Liver (tissue), 9 donors: ENCODE data around the gene OSMR. TPM values are rescaled to one million over a fixed set of nuclear protein-coding genes. Genes with fewer than 3 reads are reported as not detected.

Source experiments
- DNase-seq: peaks from one replicate; pipeline ENCODE4 v3.0.0-alpha.2; 2017; ENCODE audit warnings: low spot score
- H3K27ac ChIP-seq, 2 donors: one replicate each; pipeline ENCODE4 v1.7.0; 2013; ENCODE audit warnings: inconsistent platforms in 2 of 2, low read length in 2 of 2, control low read depth in 1 of 2, low read depth in 1 of 2, mild to moderate bottlenecking in 1 of 2
- H3K27me3 ChIP-seq, 4 donors: one replicate each; pipeline versions ENCODE4 v1.6.1 to v1.7.0; 2013; ENCODE audit warnings: low read length in 3 of 4, inconsistent platforms in 1 of 4, mild to moderate bottlenecking in 1 of 4, moderate library complexity in 1 of 4; ENCODE audit not compliant: control insufficient read depth in 4 of 4, insufficient read depth in 4 of 4
- H3K36me3 ChIP-seq, 4 donors: one replicate each; pipeline versions ENCODE4 v1.6.1 to v1.7.0; 2013; ENCODE audit warnings: low read length in 3 of 4, mild to moderate bottlenecking in 3 of 4, low read depth in 1 of 4, moderate library complexity in 1 of 4; ENCODE audit not compliant: control insufficient read depth in 4 of 4, insufficient read depth in 3 of 4
- H3K4me1 ChIP-seq, 4 donors: one replicate each; pipeline versions ENCODE4 v1.6.1 to v1.7.0; 2013; ENCODE audit warnings: low read length in 3 of 4, mild to moderate bottlenecking in 3 of 4, moderate library complexity in 1 of 4; ENCODE audit not compliant: control insufficient read depth in 4 of 4, insufficient read depth in 4 of 4
- H3K4me3 ChIP-seq, 3 donors: one replicate each; pipeline versions ENCODE4 v1.6.1 to v1.7.0; 2013; ENCODE audit warnings: low read length in 3 of 3, control low read depth in 1 of 3, low read depth in 1 of 3, mild to moderate bottlenecking in 1 of 3
- H3K9ac ChIP-seq, 2 donors: one replicate each; pipeline ENCODE4 v1.7.0; 2013; ENCODE audit warnings: low read length in 2 of 2, mild to moderate bottlenecking in 2 of 2, moderate library complexity in 2 of 2, control low read depth in 1 of 2, low read depth in 1 of 2
- H3K9me3 ChIP-seq, 4 donors: one replicate each; pipeline versions ENCODE4 v1.6.1 to v1.7.0; 2013; ENCODE audit warnings: low read length in 3 of 4; ENCODE audit not compliant: control insufficient read depth in 4 of 4
- ATF3 ChIP-seq: IDR thresholded peaks from 2 replicates; pipeline ENCODE4 v1.6.1; 2016; ENCODE audit warnings: antibody characterized with exemption
- CTCF ChIP-seq: fragments of 150-350 bp; IDR thresholded peaks from 2 replicates; pipeline ENCODE4 v1.5.1; 2017; ENCODE audit warnings: improper control_type of control experiment, low read depth, low read length; ENCODE audit not compliant: missing input control
- EGR1 ChIP-seq, 2 donors: IDR thresholded peaks; 2 replicates each; pipeline ENCODE4 v1.6.1; 2016 to 2018; ENCODE audit warnings: antibody characterized with exemption in 2 of 2, low read depth in 2 of 2
- FOXA1 ChIP-seq: IDR thresholded peaks from 2 replicates; pipeline ENCODE4 v1.6.1; 2016; ENCODE audit warnings: antibody characterized with exemption
- FOXA2 ChIP-seq: IDR thresholded peaks from 2 replicates; pipeline ENCODE4 v1.6.1; 2016; ENCODE audit warnings: antibody characterized with exemption
- GABPA ChIP-seq, 2 donors: IDR thresholded peaks in 1 of 2; conservative IDR thresholded peaks in 1 of 2; 2 replicates each; pipeline ENCODE4 v1.6.1; 2016; ENCODE audit warnings: antibody characterized with exemption in 2 of 2, mild to moderate bottlenecking in 1 of 2, moderate library complexity in 1 of 2
- HNF4A ChIP-seq, 2 donors: conservative IDR thresholded peaks; 2 replicates each; pipeline ENCODE4 v1.6.1; 2016; ENCODE audit warnings: antibody characterized with exemption in 2 of 2, mild to moderate bottlenecking in 2 of 2
- HNF4G ChIP-seq: IDR thresholded peaks from 2 replicates; pipeline ENCODE4 v1.6.1; 2016; ENCODE audit warnings: antibody characterized with exemption
- JUND ChIP-seq, 2 donors: IDR thresholded peaks; 2 replicates each; pipeline ENCODE4 v1.6.1; 2016; ENCODE audit warnings: antibody characterized with exemption in 2 of 2
- MAX ChIP-seq: IDR thresholded peaks from 2 replicates; pipeline ENCODE4 v1.6.1; 2016; ENCODE audit warnings: antibody characterized with exemption
- NR2F2 ChIP-seq: IDR thresholded peaks from 2 replicates; pipeline ENCODE4 v1.6.1; 2016; ENCODE audit warnings: antibody characterized with exemption
- RAD21 ChIP-seq, 2 donors: IDR thresholded peaks; 2 replicates each; pipeline ENCODE4 v1.6.1; 2016; ENCODE audit warnings: antibody characterized with exemption in 2 of 2, mild to moderate bottlenecking in 2 of 2
- REST ChIP-seq: IDR thresholded peaks from 2 replicates; pipeline ENCODE4 v1.6.1; 2016; ENCODE audit warnings: antibody characterized with exemption, mild to moderate bottlenecking
- RXRA ChIP-seq, 2 donors: IDR thresholded peaks; 2 replicates each; pipeline ENCODE4 v1.6.1; 2017 to 2018; ENCODE audit warnings: antibody characterized with exemption in 2 of 2, mild to moderate bottlenecking in 1 of 2
- SP1 ChIP-seq: IDR thresholded peaks from 2 replicates; pipeline ENCODE4 v1.6.1; 2018; ENCODE audit warnings: antibody characterized with exemption, mild to moderate bottlenecking
- TAF1 ChIP-seq: conservative IDR thresholded peaks from 2 replicates; pipeline ENCODE4 v1.6.1; 2016; ENCODE audit warnings: antibody characterized with exemption, mild to moderate bottlenecking
- YY1 ChIP-seq: IDR thresholded peaks from 2 replicates; pipeline ENCODE4 v1.6.1; 2016; ENCODE audit warnings: antibody characterized with exemption, mild to moderate bottlenecking
- ZBTB33 ChIP-seq: IDR thresholded peaks from 2 replicates; pipeline ENCODE4 v1.6.1; 2016; ENCODE audit warnings: antibody characterized with exemption
- WGBS: extraction: QIAGEN DNeasy Blood & Tissue Kit; methylation state at CpG from one replicate; pipeline ENCODE4 v1.1.7; 2013; 5-methylcytosine and 5-hydroxymethylcytosine counted together
- polyA plus RNA-seq, 2 donors: library from polyadenylated mRNA; stranded (reverse) in 1 of 2; unstranded in 1 of 2; fragments of 200-250 nt in 1 of 2; fragments of >200 nt in 1 of 2; fragmentation: Nextera tagmentation in 1 of 2; extraction: Ambion mirVana in 1 of 2; gene quantifications; one replicate each; pipeline versions ENCODE4 v1.2.1 to v1.2.3, GENCODE V29; 2013 to 2015
- total RNA-seq, 2 donors: library from RNA; depleted of rRNA; stranded (reverse); fragments of >200 nt; gene quantifications; one replicate each; pipeline ENCODE4 v1.2.3, GENCODE V29; 2014
- donor health status: healthy.
- donor health status: healthy.
- donor health status: healthy.
- donor health status: healthy.
- donor health status: healthy.

The OSMR gene
- total and polyA plus RNA-seq, 4 donors: 4.3 to 34.5 (median 11.7) TPM

GRCh38 chr5:38891563-38891962 lies 45.8 kb downstream of the OSMR start:
- Histone ChIP-seq H3K36me3 (peaks cover 0 to 2% (median 0%) of the 10 kb centered on the region in 4 donors), H3K27me3 (no peaks in the 10 kb centered on the region), H3K4me3 (no peak overlapping the region), H3K9ac (no peak overlapping the region), H3K4me1 (no peaks in the 10 kb centered on the region), H3K9me3 (no peaks in the 10 kb centered on the region), H3K27ac (no peak overlapping the region)
- TF ChIP-seq JUND (IDR thresholded peaks at IDR 0.05) (no peak), ATF3 (no peak), EGR1 (IDR thresholded peaks at IDR 0.05; ENCODE audit: low read depth in 2 of 2) (no peak), RAD21 (IDR thresholded peaks at IDR 0.05) (no peak), MAX (no peak), GABPA (IDR thresholded peaks at IDR 0.05 in 1 of 2, conservative IDR thresholded peaks at IDR 0.05 in 1 of 2) (no peak), REST (no peak), SP1 (no peak), FOXA1 (no peak), TAF1 (no peak), FOXA2 (no peak), ZBTB33 (no peak), YY1 (no peak), NR2F2 (no peak), HNF4G (no peak), HNF4A (conservative IDR thresholded peaks at IDR 0.05) (no peak), RXRA (IDR thresholded peaks at IDR 0.05) (no peak), CTCF (no peak)
- 90% methylated on average over 6 of the region's 6 CpGs for WGBS
- DNase-seq: no peak
